GM12801 (cell line): ENCODE results near the gene BHLHE23.

Source experiments
- TF ChIP-seq, protein P1 (sequence below): IDR thresholded peaks from one replicate; pipeline ENCODE4 v1.5.1; 2011; ENCODE audit warnings: control low read depth; ENCODE audit not compliant: insufficient read length; ENCODE audit errors: extremely low read depth

The BHLHE23 gene

DNA sequence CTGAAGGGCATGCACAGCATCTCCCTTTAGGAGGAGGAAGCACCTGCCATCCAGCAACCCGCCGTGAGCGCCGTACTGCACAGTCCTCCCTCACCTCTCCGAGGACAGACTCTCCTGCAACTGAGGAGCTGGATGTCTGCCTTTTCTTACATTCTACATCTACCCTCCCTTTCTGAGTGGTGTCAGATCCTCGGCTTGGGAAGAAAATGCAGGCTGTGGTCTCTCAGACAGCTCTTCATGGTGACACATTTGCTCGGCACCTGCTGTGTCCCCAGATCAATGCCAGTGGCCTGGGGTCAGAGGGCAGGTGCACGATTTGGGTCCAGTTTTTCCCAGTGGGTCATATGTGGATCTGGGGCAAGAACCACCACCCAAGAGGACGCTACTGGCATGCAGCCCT lies 40.1 kb upstream of the BHLHE23 start:
- TF ChIP-seq, protein P1, sequence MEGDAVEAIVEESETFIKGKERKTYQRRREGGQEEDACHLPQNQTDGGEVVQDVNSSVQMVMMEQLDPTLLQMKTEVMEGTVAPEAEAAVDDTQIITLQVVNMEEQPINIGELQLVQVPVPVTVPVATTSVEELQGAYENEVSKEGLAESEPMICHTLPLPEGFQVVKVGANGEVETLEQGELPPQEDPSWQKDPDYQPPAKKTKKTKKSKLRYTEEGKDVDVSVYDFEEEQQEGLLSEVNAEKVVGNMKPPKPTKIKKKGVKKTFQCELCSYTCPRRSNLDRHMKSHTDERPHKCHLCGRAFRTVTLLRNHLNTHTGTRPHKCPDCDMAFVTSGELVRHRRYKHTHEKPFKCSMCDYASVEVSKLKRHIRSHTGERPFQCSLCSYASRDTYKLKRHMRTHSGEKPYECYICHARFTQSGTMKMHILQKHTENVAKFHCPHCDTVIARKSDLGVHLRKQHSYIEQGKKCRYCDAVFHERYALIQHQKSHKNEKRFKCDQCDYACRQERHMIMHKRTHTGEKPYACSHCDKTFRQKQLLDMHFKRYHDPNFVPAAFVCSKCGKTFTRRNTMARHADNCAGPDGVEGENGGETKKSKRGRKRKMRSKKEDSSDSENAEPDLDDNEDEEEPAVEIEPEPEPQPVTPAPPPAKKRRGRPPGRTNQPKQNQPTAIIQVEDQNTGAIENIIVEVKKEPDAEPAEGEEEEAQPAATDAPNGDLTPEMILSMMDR = no peak

DNA sequence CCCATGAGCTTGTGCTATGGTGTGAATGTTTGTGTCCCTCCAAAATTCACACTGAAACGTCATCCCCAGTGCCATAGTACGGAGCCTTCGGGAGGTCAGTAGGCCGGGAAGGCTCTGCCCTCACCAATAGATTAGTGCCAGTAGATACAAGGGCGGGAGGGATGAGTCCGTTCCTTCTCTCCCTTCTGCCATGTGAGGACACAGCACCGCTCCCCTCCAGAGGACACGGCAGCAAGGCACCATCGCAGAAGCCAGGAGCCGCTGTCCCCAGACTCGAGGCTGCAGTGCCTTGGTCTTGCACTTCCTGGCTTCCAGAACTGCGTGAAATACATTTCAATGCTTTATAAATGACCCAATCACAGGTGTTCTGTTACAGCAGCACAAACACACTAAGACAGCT lies 39.2 kb upstream of the BHLHE23 start:
- TF ChIP-seq, protein P1 = no peak

DNA sequence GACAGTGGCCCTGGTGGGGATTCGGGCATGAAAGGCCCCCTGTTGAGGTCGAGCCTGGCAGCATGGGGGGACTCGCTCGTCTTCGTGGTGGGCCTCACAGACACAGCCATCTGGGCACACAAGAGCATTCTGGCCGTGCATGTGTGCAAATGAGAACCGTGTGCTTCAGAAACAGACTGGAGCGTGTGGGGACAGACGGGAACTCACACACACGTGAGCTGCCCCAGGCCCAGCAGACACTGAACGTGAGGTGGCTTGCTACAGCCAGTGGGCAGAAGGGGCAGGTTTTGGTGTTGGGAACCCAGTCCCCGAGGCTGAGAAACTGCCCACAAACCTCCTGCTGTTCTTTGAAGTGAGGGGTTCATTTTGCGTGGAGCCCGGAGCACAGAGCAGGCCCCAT lies 38.6 kb upstream of the BHLHE23 start:
- TF ChIP-seq, protein P1 = no peak

- TF ChIP-seq, protein P1 = no peak
These were observed 37.8 kb upstream of the BHLHE23 start for GRCh38 chr20:63044605-63045004.

- TF ChIP-seq, protein P1 = no peak
These were observed 37.4 kb upstream of the BHLHE23 start for GRCh38 chr20:63044204-63044600.

GRCh38 chr20:63043348-63044203 lies 36.8 kb upstream of the BHLHE23 start:
- TF ChIP-seq, protein P1 = no peak

DNA sequence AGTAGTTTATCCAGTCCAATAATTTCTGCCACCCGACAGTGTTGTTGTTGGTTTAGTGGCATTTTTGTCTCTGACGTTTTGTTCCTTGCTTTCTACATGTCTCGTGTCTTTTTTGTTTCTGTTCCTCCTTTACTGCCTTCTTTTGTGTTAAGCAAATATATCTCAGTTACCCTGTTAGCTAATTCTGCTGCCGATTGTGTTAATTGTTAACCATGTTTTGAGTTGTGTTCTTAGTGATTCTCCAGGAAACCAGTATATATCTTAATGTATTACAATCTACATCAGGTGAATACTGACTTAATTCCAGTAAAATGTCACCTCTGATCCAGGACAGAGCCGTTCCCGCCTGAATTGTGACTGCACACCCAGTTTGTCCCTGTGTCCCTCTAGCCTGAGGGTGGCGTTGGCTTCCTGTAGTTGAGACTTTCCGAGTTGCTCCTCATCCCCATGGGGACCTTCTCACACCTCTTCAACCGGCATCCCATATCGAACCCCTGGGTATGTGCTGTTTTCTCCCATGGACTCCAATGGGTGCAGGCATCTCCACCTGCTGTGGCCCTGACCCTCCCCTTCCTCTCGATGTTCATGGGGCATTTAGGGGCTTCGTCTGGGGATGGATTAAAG lies 35.8 kb upstream of the BHLHE23 start:
- TF ChIP-seq, protein P1 = no peak
